BJ (cell line): ENCODE data around the gene OPN1SW. TPM values are rescaled to one million over a fixed set of nuclear protein-coding genes. Genes with fewer than 3 reads are reported as not detected.

Source experiments
- CTCF ChIA-PET: fragments of 350-600 bp; formaldehyde crosslinking; extraction: SDS; loops from one replicate; lab custom pipeline; 2021; ENCODE audit warnings: antibody characterized with exemption, inconsistent platforms; lab: Yijun Ruan, JAX
- POLR2A ChIA-PET: fragments of 300-600 bp; sonication (Branson Sonifier 250); formaldehyde crosslinking; extraction: SDS; loops from one replicate; lab custom pipeline; 2021; ENCODE audit warnings: antibody characterized with exemption; lab: Charles Lee
- DNase-seq: peaks from one replicate; pipeline ENCODE4 v3.0.0-alpha.2; 2011; ENCODE audit warnings: low read depth
- H3K27me3 ChIP-seq: 2 replicates; pipeline ENCODE4 v1.6.0; 2011; ENCODE audit warnings: low read length; ENCODE audit not compliant: control insufficient read depth, insufficient read depth
- H3K36me3 ChIP-seq: 2 replicates; pipeline ENCODE4 v1.5.1; 2011; ENCODE audit warnings: low read length; ENCODE audit not compliant: control insufficient read depth, insufficient read depth
- H3K4me3 ChIP-seq: 2 replicates; pipeline ENCODE4 v1.5.1; 2011; ENCODE audit warnings: low read depth, mild to moderate bottlenecking, control low read depth, low read length
- CTCF ChIP-seq: IDR thresholded peaks from 2 replicates; pipeline ENCODE4 v1.5.1; 2011; ENCODE audit warnings: low read depth, mild to moderate bottlenecking, control low read depth, inconsistent platforms, low read length, moderate library complexity; ENCODE audit not compliant: insufficient read depth
- polyA plus RNA-seq: library from polyadenylated mRNA; depleted of rRNA; stranded (reverse); fragments of >200 nt; gene quantifications from 2 replicates; pipeline ENCODE4 v1.2.3, GENCODE V29; 2011

The OPN1SW gene
- polyA plus RNA-seq, 1 experiment = not detected

GRCh38 chr7:128745706-128746105 is 29.9 kb downstream of the OPN1SW start:
- POLR2A ChIA-PET = no interaction called here
- no peak for DNase-seq
- peaks cover 7% of the 10 kb centered on the region for H3K36me3 ChIP-seq
- CTCF ChIA-PET = interaction anchor here (1.5 kb wide), 1 partner anchor 9 kb away, joined by 7 read pairs; no protein-coding TSS in a partner anchor
- no peaks in the 10 kb centered on the region for H3K27me3 ChIP-seq
- no peak for TF ChIP-seq CTCF
- H3K4me3 ChIP-seq = no peak overlapping the region

GRCh38 chr7:128744366-128744905 is 31.2 kb downstream of the OPN1SW start:
- H3K36me3 ChIP-seq = peaks cover 5% of the 10 kb centered on the region

GRCh38 chr7:128743112-128743772 is 32.4 kb downstream of the OPN1SW start:
- ChIA-PET POLR2A (no interaction called here), CTCF (interaction anchor here (0.7 to 1.4 kb wide), 2 partner anchors 12 to 140 kb away, joined by 5 read pairs; no protein-coding TSS in a partner anchor)
- no peak for DNase-seq
- no peak for TF ChIP-seq CTCF
- Histone ChIP-seq H3K36me3 (peaks cover 2% of the 10 kb centered on the region), H3K4me3 (no peak overlapping the region), H3K27me3 (no peaks in the 10 kb centered on the region)

More at GRCh38 chr7:128744366-128744905, 31.2 kb downstream of the OPN1SW start:
- POLR2A ChIA-PET = interaction anchor here (0.7 kb wide), 1 partner anchor 11 kb away, joined by 4 read pairs; no protein-coding TSS in a partner anchor
- CTCF ChIA-PET = interaction anchor here (0.6 kb wide), 1 partner anchor 348 kb away, joined by 3 read pairs; no protein-coding TSS in a partner anchor
- no peak for TF ChIP-seq CTCF
- DNase-seq = no peak
- H3K4me3 ChIP-seq = no peak overlapping the region
- H3K27me3 ChIP-seq = no peaks in the 10 kb centered on the region

- H3K4me3 ChIP-seq = no peak overlapping the region
- ChIA-PET POLR2A (interaction anchor here (1.0 to 3.3 kb wide), 2 partner anchors 14 kb away, joined by 3 to 19 read pairs; no protein-coding TSS in a partner anchor), CTCF (interaction anchor here (0.6 to 2.6 kb wide), 5 partner anchors 9 to 141 kb away, joined by 3 to 9 read pairs (median 5); no protein-coding TSS in a partner anchor)
- peaks cover 2% of the 10 kb centered on the region for H3K36me3 ChIP-seq
- DNase-seq = peak; percentile 51
- TF ChIP-seq CTCF = no peak
- no peaks in the 10 kb centered on the region for H3K27me3 ChIP-seq
Observed at GRCh38 chr7:128742206-128742605, 33.4 kb downstream of the OPN1SW start.

GRCh38 chr7:128741491-128741890 is 34.1 kb downstream of the OPN1SW start:
- Histone ChIP-seq H3K36me3 (peaks cover 2% of the 10 kb centered on the region), H3K27me3 (no peaks in the 10 kb centered on the region), H3K4me3 (peak overlapping the region; percentile 81)
- DNase-seq = no peak
- no peak for TF ChIP-seq CTCF
- POLR2A ChIA-PET = interaction anchor here (1.0 to 3.3 kb wide), 3 partner anchors 13 to 89 kb away, joined by 3 to 19 read pairs (median 3); no protein-coding TSS in a partner anchor
- CTCF ChIA-PET = interaction anchor here (1.0 to 2.6 kb wide), 6 partner anchors 11 to 354 kb away, joined by 3 to 12 read pairs (median 6); no protein-coding TSS in a partner anchor
